Large intestine (tissue), 3 donors: ENCODE measurements around the gene MMP24. TPM values are rescaled to one million over a fixed set of nuclear protein-coding genes. Genes with fewer than 3 reads are reported as not detected.
"Not testable (repeated sequence)": the region's sequence is repeated elsewhere in the genome, so short reads cannot be mapped to it uniquely, and the experiment has no call there.

Experiments
- DNase-seq, 2 donors: peaks; one replicate each; pipeline versions ENCODE4 v3.0.0 to v3.0.0-alpha.2; 2013
- H3K27ac ChIP-seq: one replicate; pipeline ENCODE4 v1.5.1; 2013; ENCODE audit warnings: low read length
- H3K27me3 ChIP-seq: 2 replicates; pipeline ENCODE4 v1.6.1; 2013; ENCODE audit warnings: low read length; ENCODE audit not compliant: control insufficient read depth, insufficient read depth
- H3K36me3 ChIP-seq: 2 replicates; pipeline ENCODE4 v1.6.1; 2013; ENCODE audit warnings: low read length; ENCODE audit not compliant: control insufficient read depth, insufficient read depth
- H3K4me1 ChIP-seq: one replicate; pipeline ENCODE4 v1.6.1; 2013; ENCODE audit warnings: low read length; ENCODE audit not compliant: control insufficient read depth, insufficient read depth
- H3K4me3 ChIP-seq: one replicate; pipeline ENCODE4 v1.5.1; 2013; ENCODE audit warnings: low read length
- H3K9me3 ChIP-seq: one replicate; pipeline ENCODE4 v1.6.1; 2013; ENCODE audit warnings: mild to moderate bottlenecking, low read depth, low read length, moderate library complexity; ENCODE audit not compliant: control insufficient read depth
- WGBS: methylation state at CpG from one replicate; pipeline ENCODE4 v1.1.5; 2013; ENCODE audit warnings: low lambda C conversion rate; ENCODE audit not compliant: insufficient coverage; 5-methylcytosine and 5-hydroxymethylcytosine counted together
- polyA plus RNA-seq: library from polyadenylated mRNA; unstranded; fragments of 120-200 nt; gene quantifications from one replicate; pipeline ENCODE4 v1.2.1, GENCODE V29; 2013

MMP24 gene
- polyA plus RNA-seq, 1 donor = 3.9 TPM

- peaks cover 3% of the 10 kb centered on the region for H3K36me3 ChIP-seq
- H3K27me3 ChIP-seq = no peaks in the 10 kb centered on the region
- 59% methylated on average over 2 of the region's 8 CpGs for WGBS
- no peaks in the 10 kb centered on the region for H3K9me3 ChIP-seq
- H3K27ac ChIP-seq = no peak overlapping the region
- H3K4me3 ChIP-seq = no peak overlapping the region
- no peak for DNase-seq
- peaks cover 6% of the 10 kb centered on the region for H3K4me1 ChIP-seq
Observed at GRCh38 chr20:35257175-35257909, 30.9 kb downstream of the MMP24 start.

GRCh38 chr20:35260426-35260825 is 33.9 kb downstream of the MMP24 start:
- no peak for DNase-seq
- Histone ChIP-seq H3K27ac (no peak overlapping the region), H3K27me3 (no peaks in the 10 kb centered on the region), H3K4me1 (peaks cover 21% of the 10 kb centered on the region), H3K9me3 (no peaks in the 10 kb centered on the region), H3K4me3 (no peak overlapping the region), H3K36me3 (peaks cover 6% of the 10 kb centered on the region)
- WGBS = no CpG with 5 or more reads among the region's 6 CpGs

DNA sequence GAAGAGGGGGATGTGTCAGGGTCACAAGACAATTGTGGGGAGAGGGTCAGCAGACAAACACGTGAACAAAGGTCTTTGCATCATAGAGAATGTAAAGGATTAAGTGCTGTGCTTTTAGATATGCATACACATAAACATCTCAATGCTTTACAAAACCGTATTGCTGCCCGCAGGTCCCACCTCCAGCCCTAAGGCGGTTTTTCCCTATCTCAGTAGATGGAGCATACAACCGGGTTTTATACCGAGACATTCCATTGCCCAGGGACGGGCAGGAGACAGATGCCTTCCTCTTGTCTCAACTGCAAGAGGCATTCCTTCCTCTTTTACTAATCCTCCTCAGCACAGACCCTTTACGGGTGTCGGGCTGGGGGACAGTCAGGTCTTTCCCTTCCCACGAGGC is 35.8 kb downstream of the MMP24 start:
- not testable (repeated sequence) for DNase-seq, H3K27ac ChIP-seq, H3K4me3 ChIP-seq, H3K9me3 ChIP-seq, H3K27me3 ChIP-seq
- H3K36me3 ChIP-seq = peaks cover 19% of the 10 kb centered on the region
- H3K4me1 ChIP-seq = peaks cover 21% of the 10 kb centered on the region
- WGBS = no CpG with 5 or more reads among the region's 10 CpGs

DNA sequence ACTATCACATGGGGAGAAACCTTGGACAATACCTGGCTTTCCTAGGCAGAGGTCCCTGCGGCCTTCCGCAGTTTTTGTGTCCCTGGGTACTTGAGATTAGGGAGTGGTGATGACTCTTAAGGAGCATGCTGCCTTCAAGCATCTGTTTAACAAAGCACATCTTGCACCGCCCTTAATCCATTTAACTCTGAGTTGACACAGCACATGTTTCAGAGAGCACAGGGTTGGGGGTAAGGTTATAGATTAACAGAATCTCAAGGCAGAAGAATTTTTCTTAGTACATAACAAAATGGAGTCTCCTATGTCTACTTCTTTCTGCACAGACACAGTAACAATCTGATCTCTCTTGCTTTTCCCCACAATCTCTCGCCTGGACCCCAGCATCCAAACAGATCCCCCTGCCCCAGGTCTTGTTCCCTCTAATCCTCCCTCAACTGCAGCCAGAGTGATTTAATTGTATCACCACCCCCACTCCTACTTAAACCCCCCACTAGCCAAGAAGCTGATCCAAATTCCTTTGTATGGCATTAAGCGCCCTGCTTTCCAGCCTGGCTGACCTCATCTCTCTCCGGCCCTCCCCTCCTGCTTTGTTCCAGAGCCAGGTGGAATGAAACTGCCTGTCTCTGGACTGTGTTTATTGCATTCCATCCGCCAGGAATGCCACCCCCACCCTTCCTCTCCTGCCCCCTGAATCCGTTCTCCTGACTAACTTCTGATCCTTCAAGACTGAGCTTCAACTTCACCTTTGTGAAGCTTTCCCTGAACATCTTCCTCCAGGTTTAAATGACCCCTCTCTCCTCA is 36.4 kb downstream of the MMP24 start:
- not testable (repeated sequence) for H3K27me3 ChIP-seq, H3K9me3 ChIP-seq, H3K4me3 ChIP-seq
- Histone ChIP-seq H3K27ac (peak overlapping the region; percentile 92), H3K36me3 (peaks cover 25% of the 10 kb centered on the region), H3K4me1 (peaks cover 16% of the 10 kb centered on the region)
- 20% methylated on average over 1 of the region's 8 CpGs for WGBS
- DNase-seq = peak; percentile 75 to 76

- peaks cover 16% of the 10 kb centered on the region for H3K4me1 ChIP-seq
- peak overlapping the region; percentile 92 for H3K27ac ChIP-seq
- WGBS = 80% methylated on average over 3 of the region's 17 CpGs
- no peaks in the 10 kb centered on the region for H3K27me3 ChIP-seq
- no peaks in the 10 kb centered on the region for H3K9me3 ChIP-seq
- no peak for DNase-seq
- H3K36me3 ChIP-seq = peaks cover 29% of the 10 kb centered on the region
- no peak overlapping the region for H3K4me3 ChIP-seq
Observed at GRCh38 chr20:35263532-35264341, 37.2 kb downstream of the MMP24 start.

DNA sequence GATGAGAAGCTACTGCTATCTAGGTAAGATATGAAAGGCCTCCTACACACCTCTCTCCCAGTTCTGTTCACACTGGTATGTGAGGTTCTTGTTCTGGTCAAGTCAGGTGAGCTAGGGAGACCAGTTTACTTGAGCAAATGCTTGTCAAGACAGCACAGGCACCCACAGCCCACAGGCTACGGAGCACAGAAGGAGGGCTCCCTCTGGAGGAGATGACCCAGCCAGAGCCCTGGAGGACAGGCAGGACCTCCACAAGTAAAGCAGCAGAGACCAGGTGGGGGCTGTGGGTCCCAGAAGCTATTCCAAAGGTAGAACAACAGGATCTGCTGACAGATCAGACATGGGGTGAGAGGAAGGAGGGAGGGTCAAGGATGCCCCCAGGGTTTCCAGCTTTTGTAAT is 38.3 kb downstream of the MMP24 start:
- peaks cover 16% of the 10 kb centered on the region for H3K4me1 ChIP-seq
- H3K4me3 ChIP-seq = no peak overlapping the region
- H3K9me3 ChIP-seq = no peaks in the 10 kb centered on the region
- peaks cover 31% of the 10 kb centered on the region for H3K36me3 ChIP-seq
- no peak overlapping the region for H3K27ac ChIP-seq
- no CpG with 5 or more reads among the region's 1 CpG for WGBS
- H3K27me3 ChIP-seq = no peaks in the 10 kb centered on the region
- DNase-seq = no peak

DNA sequence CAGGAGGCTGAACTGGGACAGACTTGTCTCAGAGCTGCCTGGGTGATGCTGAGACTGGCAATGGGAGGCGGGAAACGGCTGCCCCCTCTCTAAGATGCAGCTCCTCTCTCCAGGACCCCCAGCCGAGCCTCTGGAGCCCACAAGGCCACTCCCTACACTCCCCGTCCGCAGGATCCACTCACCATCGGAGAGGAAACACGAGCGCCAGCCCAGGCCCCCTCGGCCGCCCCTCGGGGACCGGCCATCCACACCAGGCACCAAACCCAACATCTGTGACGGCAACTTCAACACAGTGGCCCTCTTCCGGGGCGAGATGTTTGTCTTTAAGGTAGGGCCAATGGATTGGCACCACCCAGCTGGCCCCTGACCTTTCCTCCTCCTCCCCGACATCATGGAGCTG is 40.6 kb downstream of the MMP24 start:
- no peaks in the 10 kb centered on the region for H3K9me3 ChIP-seq
- no CpG with 5 or more reads among the region's 16 CpGs for WGBS
- H3K27me3 ChIP-seq = no peaks in the 10 kb centered on the region
- DNase-seq = no peak
- H3K4me1 ChIP-seq = peaks cover 16% of the 10 kb centered on the region
- H3K27ac ChIP-seq = no peak overlapping the region
- no peak overlapping the region for H3K4me3 ChIP-seq
- peaks cover 47% of the 10 kb centered on the region for H3K36me3 ChIP-seq

DNA sequence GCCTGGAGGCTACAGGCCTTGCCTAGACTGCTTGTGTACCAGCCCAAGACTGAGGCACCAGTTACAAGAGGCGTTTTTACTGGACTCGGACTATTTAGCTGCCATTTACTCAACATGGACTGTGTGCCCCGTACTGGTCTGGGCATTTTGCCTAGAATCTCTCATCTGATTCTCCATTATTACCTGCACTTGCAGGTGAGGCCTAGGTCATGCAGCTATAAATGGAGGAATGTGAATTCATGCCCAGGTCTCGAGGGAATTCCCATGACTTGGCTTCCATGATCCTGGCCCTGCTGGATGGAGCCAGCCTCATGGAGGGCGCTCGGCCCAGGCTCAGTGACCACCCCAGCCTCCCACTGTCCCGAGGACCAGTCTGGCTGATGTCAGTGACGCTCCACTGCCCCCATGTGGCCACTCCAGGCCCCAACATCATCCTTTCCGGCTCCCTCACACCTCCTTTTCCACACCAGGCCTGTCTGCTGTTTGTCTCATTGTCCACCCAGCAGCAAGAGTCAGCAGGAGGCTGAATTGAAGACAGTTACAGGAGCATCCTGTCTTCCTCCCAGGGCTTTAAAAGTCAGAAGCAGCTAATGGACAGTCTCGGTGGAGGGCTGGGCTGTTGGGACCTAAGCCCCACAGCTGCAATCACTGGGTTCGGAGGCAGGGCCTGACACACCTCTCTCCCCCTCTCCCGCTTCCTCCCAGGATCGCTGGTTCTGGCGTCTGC is 42.7 kb downstream of the MMP24 start:
- Histone ChIP-seq H3K9me3 (no peaks in the 10 kb centered on the region), H3K27me3 (no peaks in the 10 kb centered on the region), H3K27ac (no peak overlapping the region), H3K4me3 (no peak overlapping the region), H3K36me3 (peaks cover 51% of the 10 kb centered on the region), H3K4me1 (peaks cover under 1% of the 10 kb centered on the region)
- peak in 1 of 2 donors; percentile 65 for DNase-seq
- WGBS = 40% methylated on average over 1 of the region's 14 CpGs

DNA sequence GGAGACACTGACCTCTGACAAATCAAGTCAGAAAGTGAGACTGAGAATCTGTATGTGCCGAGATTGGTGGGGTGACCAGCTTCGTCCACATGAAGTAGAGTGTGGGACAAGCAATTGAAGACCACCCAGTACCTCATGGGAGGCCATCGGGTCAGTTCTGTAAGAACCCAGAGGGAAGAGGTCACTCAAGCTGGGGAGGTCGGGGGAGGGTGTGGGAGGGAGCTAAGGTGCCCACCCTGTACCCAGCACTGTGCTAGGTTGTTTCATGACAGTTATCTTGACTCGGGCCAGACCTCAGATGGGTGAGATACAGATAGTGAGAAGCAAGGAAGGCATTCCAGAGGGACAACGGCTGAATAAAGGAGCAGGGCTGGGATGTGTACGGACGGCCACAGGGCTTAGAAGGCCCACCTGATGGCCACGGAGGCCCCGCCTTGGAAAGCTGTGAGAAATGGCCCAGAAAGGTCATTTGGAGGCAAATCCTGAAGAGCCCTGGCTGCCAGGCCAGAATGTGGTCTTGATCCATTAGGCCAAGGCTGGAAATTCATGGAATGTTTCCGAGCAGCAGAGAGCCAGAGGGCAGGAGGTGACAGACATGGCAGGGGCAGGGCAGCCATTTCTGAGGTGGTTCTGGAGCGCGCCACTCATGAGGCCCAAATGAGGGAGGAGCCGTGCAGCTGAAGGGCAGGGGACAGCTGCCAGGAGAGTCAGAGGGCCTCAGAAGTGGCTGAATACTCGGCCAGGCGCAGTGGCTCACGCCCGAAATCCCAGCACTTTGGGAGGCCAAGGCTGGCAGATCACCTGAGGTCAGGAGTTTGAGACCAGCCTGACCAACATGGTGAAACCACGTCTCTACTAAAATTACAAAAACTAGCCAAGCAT is 43.8 kb downstream of the MMP24 start:
- DNase-seq = no peak
- H3K27me3 ChIP-seq = no peaks in the 10 kb centered on the region
- no peak overlapping the region for H3K27ac ChIP-seq
- no peak overlapping the region for H3K4me3 ChIP-seq
- H3K9me3 ChIP-seq = no peaks in the 10 kb centered on the region
- no peaks in the 10 kb centered on the region for H3K4me1 ChIP-seq
- H3K36me3 ChIP-seq = peaks cover 55% of the 10 kb centered on the region
- WGBS = no CpG with 5 or more reads among the region's 19 CpGs
